GM19025 (cell line): Measurements from ENCODE around the gene OMP.
"Not testable (repeated sequence)": the region's sequence is repeated elsewhere in the genome, so short reads cannot be mapped to it uniquely, and the experiment has no call there.

Experiments
- ATAC-seq: cut with Tn5 transposase; IDR thresholded peaks from one replicate; pipeline ENCODE4 v1.9.1; 2021; ENCODE audit warnings: mild to moderate bottlenecking, low read depth, moderate library complexity; ENCODE audit not compliant: unreplicated experiment

The OMP gene

GRCh38 chr11:77084581-77085191 is 18.0 kb upstream of the OMP start:
- ATAC-seq: no peak

- ATAC-seq: no peak
Measured at GRCh38 chr11:77085652-77086051, 17.0 kb upstream of the OMP start.

- ATAC-seq: no peak
Measured at GRCh38 chr11:77086521-77087472, 15.8 kb upstream of the OMP start.

DNA sequence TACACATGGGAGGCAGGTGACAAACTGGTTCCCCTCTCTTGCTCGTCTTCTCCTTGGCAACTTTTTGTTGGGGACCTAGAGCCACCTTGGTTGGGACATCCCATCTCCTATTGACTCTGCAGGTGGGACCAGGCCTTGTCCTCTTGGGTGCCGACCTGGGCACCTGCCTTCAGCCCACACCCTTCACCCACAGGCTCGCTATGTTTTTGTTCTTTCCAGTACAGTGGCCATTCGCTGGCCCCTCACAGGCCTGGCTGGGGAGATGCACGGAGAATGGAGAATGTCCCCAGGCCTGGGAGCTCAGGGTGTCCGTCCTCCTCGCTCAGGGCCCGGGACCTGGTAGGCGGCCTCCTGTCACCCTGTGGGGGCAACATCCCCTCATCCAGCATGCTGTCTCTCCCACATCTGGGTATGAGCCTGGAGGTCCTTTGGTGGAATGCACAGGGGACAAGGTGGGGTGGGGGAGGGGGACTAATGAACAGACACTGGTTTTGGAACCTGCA is 14.9 kb upstream of the OMP start:
- ATAC-seq: no peak

- no peak for ATAC-seq
Measured at GRCh38 chr11:77088236-77089003, 14.2 kb upstream of the OMP start.

GRCh38 chr11:77089004-77089545 is 13.6 kb upstream of the OMP start:
- no peak for ATAC-seq

GRCh38 chr11:77090046-77090372 is 12.6 kb upstream of the OMP start:
- ATAC-seq: no peak

- ATAC-seq: no peak
Measured at GRCh38 chr11:77090373-77091111, 12.1 kb upstream of the OMP start.

DNA sequence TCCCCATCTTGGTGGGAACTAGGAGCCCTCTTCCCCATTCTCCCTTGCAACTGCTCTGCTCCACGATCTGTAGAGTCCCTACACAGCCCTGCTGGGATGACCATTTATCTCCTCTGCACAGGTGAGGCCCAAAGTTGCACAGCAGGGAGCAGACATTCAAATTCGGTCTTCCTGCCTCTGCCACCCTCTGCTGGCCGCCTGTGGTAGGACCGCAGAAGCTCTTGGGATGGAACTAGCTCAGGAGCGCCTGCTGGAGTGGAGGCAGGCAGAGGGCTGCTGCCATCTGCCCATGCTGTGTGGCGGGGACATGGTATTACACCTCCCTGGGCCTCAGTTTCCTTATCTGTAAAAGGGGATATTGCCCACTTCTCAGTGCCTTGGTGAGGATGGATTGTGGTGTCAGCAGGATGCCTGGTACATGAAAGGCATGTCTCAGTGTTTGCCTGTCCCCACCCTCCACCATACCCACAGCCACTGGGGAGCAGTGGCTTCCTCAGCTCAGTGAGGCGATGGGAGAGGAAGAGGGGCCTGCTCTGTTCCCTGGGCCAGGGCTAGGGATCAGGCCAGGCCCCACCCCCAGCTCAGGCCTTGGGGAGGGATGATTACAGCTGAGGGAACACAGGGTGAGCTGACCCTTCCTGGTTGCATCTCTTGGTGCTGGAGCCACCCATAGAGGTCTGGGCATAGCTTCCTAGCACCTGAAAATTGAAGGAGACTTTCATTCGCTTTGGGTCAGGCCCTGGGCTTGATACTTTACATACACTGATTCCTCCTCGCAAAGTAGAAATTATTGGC is 11.3 kb upstream of the OMP start:
- peak; percentile 77 for ATAC-seq

DNA sequence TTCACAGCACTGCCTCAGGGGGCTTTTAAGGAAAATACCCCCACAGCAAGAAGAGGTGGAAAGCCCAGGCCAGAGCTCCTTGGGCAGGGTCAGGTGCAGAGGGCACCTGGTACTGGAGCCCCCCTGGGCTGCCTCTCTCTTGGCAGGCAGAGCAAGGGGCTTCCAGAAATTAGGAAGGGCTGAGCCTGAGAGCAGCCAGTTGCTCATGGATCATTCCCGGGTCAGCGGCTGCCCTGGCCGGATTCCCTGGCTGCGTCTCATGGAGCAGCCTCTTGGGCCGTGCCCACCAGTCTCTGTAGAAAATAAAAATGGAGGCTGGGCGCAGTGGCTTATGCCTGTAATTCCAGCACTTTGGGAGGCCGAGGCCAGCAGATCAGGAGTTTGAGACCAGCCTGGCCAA is 10.3 kb upstream of the OMP start:
- no peak for ATAC-seq

- ATAC-seq: no peak
Measured at GRCh38 chr11:77093056-77093891, 9.4 kb upstream of the OMP start.

- ATAC-seq: no peak
Measured at GRCh38 chr11:77093987-77094840, 8.4 kb upstream of the OMP start.

DNA sequence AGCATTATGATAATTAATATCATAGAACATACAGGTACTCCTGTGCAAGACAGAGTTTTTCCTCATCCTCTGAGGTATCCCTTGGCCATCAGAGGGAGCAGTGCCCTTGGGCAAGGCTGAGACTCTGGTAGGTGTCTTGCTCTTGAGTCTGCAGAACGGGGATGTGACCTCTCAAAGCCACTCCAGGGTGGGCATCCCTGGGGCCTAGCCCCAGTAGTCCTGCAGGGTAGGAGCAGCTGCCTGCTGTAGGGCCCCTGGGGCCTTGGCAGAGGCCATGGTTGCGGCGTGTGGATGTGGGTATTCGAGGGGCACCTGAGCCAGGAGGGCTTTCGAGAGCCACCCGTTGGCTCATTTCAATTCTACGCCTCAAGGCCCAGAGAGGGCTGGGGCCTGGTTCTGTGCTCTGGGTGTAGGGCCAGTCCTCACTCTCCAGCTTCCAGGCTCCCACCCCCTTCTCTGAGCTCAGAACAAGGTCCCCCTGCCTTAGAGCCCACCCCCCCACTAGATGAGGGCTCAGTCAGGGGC is 7.7 kb upstream of the OMP start:
- no peak for ATAC-seq

GRCh38 chr11:77095551-77096490 is 6.8 kb upstream of the OMP start:
- no peak for ATAC-seq

- no peak for ATAC-seq
Measured at GRCh38 chr11:77096591-77097019, 6.0 kb upstream of the OMP start.

- ATAC-seq: not testable (repeated sequence)
Measured at GRCh38 chr11:77097180-77097579, 5.5 kb upstream of the OMP start.
